ENCODE results near the gene LHFPL3.

DNA sequence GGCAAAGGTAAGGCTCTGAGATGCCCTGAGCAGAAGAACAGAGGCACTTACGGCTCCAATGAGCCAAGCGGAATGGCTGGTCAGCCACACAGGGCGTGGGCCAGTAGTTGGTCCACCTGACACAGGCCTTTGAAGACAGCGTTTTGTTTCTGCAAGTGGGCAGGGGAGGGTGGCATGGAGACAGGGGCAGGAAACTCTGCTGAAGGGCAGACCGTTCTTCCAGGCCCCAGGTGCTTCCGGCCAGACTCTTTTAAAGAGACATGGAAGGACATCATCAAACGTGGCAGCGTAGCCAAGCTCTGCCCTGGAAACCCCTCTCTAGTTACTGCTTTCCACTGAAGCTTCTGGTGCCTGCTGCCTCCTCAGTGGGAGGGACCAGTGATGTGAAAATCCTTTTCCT lies 608.1 kb downstream of the LHFPL3 start:
- no peak for TF ChIP-seq POLR2A (IDR thresholded peaks at IDR 0.05)
- TF ChIP-seq, protein P1, sequence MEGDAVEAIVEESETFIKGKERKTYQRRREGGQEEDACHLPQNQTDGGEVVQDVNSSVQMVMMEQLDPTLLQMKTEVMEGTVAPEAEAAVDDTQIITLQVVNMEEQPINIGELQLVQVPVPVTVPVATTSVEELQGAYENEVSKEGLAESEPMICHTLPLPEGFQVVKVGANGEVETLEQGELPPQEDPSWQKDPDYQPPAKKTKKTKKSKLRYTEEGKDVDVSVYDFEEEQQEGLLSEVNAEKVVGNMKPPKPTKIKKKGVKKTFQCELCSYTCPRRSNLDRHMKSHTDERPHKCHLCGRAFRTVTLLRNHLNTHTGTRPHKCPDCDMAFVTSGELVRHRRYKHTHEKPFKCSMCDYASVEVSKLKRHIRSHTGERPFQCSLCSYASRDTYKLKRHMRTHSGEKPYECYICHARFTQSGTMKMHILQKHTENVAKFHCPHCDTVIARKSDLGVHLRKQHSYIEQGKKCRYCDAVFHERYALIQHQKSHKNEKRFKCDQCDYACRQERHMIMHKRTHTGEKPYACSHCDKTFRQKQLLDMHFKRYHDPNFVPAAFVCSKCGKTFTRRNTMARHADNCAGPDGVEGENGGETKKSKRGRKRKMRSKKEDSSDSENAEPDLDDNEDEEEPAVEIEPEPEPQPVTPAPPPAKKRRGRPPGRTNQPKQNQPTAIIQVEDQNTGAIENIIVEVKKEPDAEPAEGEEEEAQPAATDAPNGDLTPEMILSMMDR (IDR thresholded peaks at IDR 0.05): no peak
